ENCODE results near the gene TBC1D20. TPM values are rescaled to one million over a fixed set of nuclear protein-coding genes. Genes with fewer than 3 reads are reported as not detected.

The TBC1D20 gene
- total RNA-seq, 2 donors from 2014 or later, result 26.7 to 28.2 TPM

- peaks cover 10 to 47% of the 10 kb centered on the region in 2 donors for H3K36me3 Mint-ChIP-seq (ENCODE audit: insufficient read depth in 2 of 2)
- no peaks in the 10 kb centered on the region for H3K27me3 Mint-ChIP-seq (ENCODE audit: low read depth)
- H3K4me3 Mint-ChIP-seq, result no peak overlapping the region
- peaks cover 32% of the 10 kb centered on the region for H3K4me1 Mint-ChIP-seq (ENCODE audit: low read depth)
- DNase-seq (no peak), ATAC-seq (replicated peaks in 1 of 2) (no peak)
- no peaks in the 10 kb centered on the region for H3K9me3 Mint-ChIP-seq
- H3K27ac Mint-ChIP-seq, result no peak overlapping the region
These were observed 44.5 kb downstream of the TBC1D20 start for GRCh38 chr20:417801-418342.

- H3K9me3 Mint-ChIP-seq, result no peaks in the 10 kb centered on the region
- DNase-seq, result no peak
- peaks cover 39% of the 10 kb centered on the region for H3K4me1 Mint-ChIP-seq (ENCODE audit: low read depth)
- ATAC-seq (replicated peaks in 1 of 2), result no peak
- H3K4me3 Mint-ChIP-seq, result no peak overlapping the region
- H3K36me3 Mint-ChIP-seq (ENCODE audit: insufficient read depth in 2 of 2), result peaks cover 10 to 46% of the 10 kb centered on the region in 2 donors
- peak overlapping the region; percentile 77 for H3K27ac Mint-ChIP-seq
- no peaks in the 10 kb centered on the region for H3K27me3 Mint-ChIP-seq (ENCODE audit: low read depth)
These were observed 45.2 kb downstream of the TBC1D20 start for GRCh38 chr20:416950-417800.

GRCh38 chr20:415820-416322, 46.5 kb downstream of the TBC1D20 start:
- H3K27me3 Mint-ChIP-seq (ENCODE audit: low read depth), result no peaks in the 10 kb centered on the region
- H3K4me3 Mint-ChIP-seq, result no peak overlapping the region
- no peak for DNase-seq
- peaks cover 52% of the 10 kb centered on the region for H3K4me1 Mint-ChIP-seq (ENCODE audit: low read depth)
- H3K27ac Mint-ChIP-seq, result peak overlapping the region; percentile 84
- peaks cover 10 to 47% of the 10 kb centered on the region in 2 donors for H3K36me3 Mint-ChIP-seq (ENCODE audit: insufficient read depth in 2 of 2)
- no peak for ATAC-seq (replicated peaks in 1 of 2)
- no peaks in the 10 kb centered on the region for H3K9me3 Mint-ChIP-seq

GRCh38 chr20:414161-414560, 48.2 kb downstream of the TBC1D20 start:
- Mint-ChIP-seq H3K4me3 (no peak overlapping the region), H3K36me3 (ENCODE audit: insufficient read depth in 2 of 2) (peaks cover 17 to 53% of the 10 kb centered on the region in 2 donors), H3K4me1 (ENCODE audit: low read depth) (peaks cover 68% of the 10 kb centered on the region), H3K27me3 (ENCODE audit: low read depth) (no peaks in the 10 kb centered on the region), H3K27ac (no peak overlapping the region), H3K9me3 (no peaks in the 10 kb centered on the region)
- no peak for DNase-seq
- no peak for ATAC-seq (replicated peaks in 1 of 2)

GRCh38 chr20:412081-412480, 50.3 kb downstream of the TBC1D20 start:
- Mint-ChIP-seq H3K4me1 (ENCODE audit: low read depth) (peaks cover 74% of the 10 kb centered on the region), H3K4me3 (no peak overlapping the region), H3K27me3 (ENCODE audit: low read depth) (no peaks in the 10 kb centered on the region), H3K36me3 (ENCODE audit: insufficient read depth in 2 of 2) (peaks cover 18 to 53% of the 10 kb centered on the region in 2 donors), H3K27ac (no peak overlapping the region), H3K9me3 (no peaks in the 10 kb centered on the region)
- no peak for DNase-seq
- no peak for ATAC-seq (replicated peaks in 1 of 2)

GRCh38 chr20:409697-410559, 52.4 kb downstream of the TBC1D20 start:
- Mint-ChIP-seq H3K4me1 (ENCODE audit: low read depth) (peaks cover 64% of the 10 kb centered on the region), H3K9me3 (no peaks in the 10 kb centered on the region), H3K36me3 (ENCODE audit: insufficient read depth in 2 of 2) (peaks cover 16 to 39% of the 10 kb centered on the region in 2 donors), H3K27ac (peak overlapping the region; percentile 96), H3K27me3 (ENCODE audit: low read depth) (no peaks in the 10 kb centered on the region), H3K4me3 (peak overlapping the region; percentile 95 to 99)
- no peak for DNase-seq
- ATAC-seq (replicated peaks in 1 of 2), result no peak

GRCh38 chr20:408843-409696, 53.3 kb downstream of the TBC1D20 start:
- Mint-ChIP-seq H3K36me3 (ENCODE audit: insufficient read depth in 2 of 2) (peaks cover 16 to 40% of the 10 kb centered on the region in 2 donors), H3K9me3 (no peaks in the 10 kb centered on the region), H3K27me3 (ENCODE audit: low read depth) (no peaks in the 10 kb centered on the region), H3K4me1 (ENCODE audit: low read depth) (peaks cover 63% of the 10 kb centered on the region), H3K27ac (peak overlapping the region; percentile 96), H3K4me3 (peak overlapping the region; percentile 95 to 99)
- DNase-seq, result peak; percentile 36 to 41
- peak; percentile 4 to 22 for ATAC-seq (replicated peaks in 1 of 2)

- peak within 1 kb of the TSS; percentile 96 for H3K27ac Mint-ChIP-seq
- H3K4me1 Mint-ChIP-seq (ENCODE audit: low read depth), result peaks cover 55% of the 10 kb centered on the region
- H3K27me3 Mint-ChIP-seq (ENCODE audit: low read depth), result no peaks in the 10 kb centered on the region
- peak within 1 kb of the TSS; percentile 95 to 99 for H3K4me3 Mint-ChIP-seq
- ATAC-seq (replicated peaks in 1 of 2) (peak; percentile 73 to 77), DNase-seq (peak; percentile 90 to 92)
- H3K9me3 Mint-ChIP-seq, result peaks cover 2% of the 10 kb centered on the region in 2 donors
- H3K36me3 Mint-ChIP-seq (ENCODE audit: insufficient read depth in 2 of 2), result peaks cover 17 to 42% of the 10 kb centered on the region in 2 donors
These were observed 54.1 kb downstream of the TBC1D20 start, which contains the start of gene RBCK1 for GRCh38 chr20:407953-408842. Gene RBCK1, plus strand, starts transcription at chr20:408299. Its CDS starts 459 bp downstream, at chr20:408758.

GRCh38 chr20:407133-407952, 55.0 kb downstream of the TBC1D20 start:
- ATAC-seq (replicated peaks in 1 of 2) (peak; percentile 76 to 80), DNase-seq (peak; percentile 76 to 87)
- H3K36me3 Mint-ChIP-seq (ENCODE audit: insufficient read depth in 2 of 2), result peaks cover 17 to 37% of the 10 kb centered on the region in 2 donors
- H3K9me3 Mint-ChIP-seq, result peaks cover 2 to 4% of the 10 kb centered on the region in 2 donors
- peak overlapping the region; percentile 47 for H3K27ac Mint-ChIP-seq
- H3K27me3 Mint-ChIP-seq (ENCODE audit: low read depth), result no peaks in the 10 kb centered on the region
- peaks cover 55% of the 10 kb centered on the region for H3K4me1 Mint-ChIP-seq (ENCODE audit: low read depth)
- peak overlapping the region; percentile 80 to 95 for H3K4me3 Mint-ChIP-seq

GRCh38 chr20:406200-407132, 55.9 kb downstream of the TBC1D20 start:
- ATAC-seq (replicated peaks in 1 of 2) (no peak), DNase-seq (no peak)
- Mint-ChIP-seq H3K36me3 (ENCODE audit: insufficient read depth in 2 of 2) (peaks cover 15 to 30% of the 10 kb centered on the region in 2 donors), H3K4me1 (ENCODE audit: low read depth) (peaks cover 55% of the 10 kb centered on the region), H3K27ac (peak overlapping the region; percentile 47), H3K9me3 (peaks cover 2 to 4% of the 10 kb centered on the region in 2 donors), H3K27me3 (ENCODE audit: low read depth) (no peaks in the 10 kb centered on the region), H3K4me3 (peak overlapping the region; percentile 80 to 95)

Measured in activated T-cell treated with anti-CD3 and anti-CD28 coated beads, Interleukin-2, amount 50 U/mL, for 72 hours (primary cell).